Muscle of leg (tissue), 11 donors: ENCODE results near the gene GNB3. TPM values are rescaled to one million over a fixed set of nuclear protein-coding genes. Genes with fewer than 3 reads are reported as not detected.
A peak's percentile ranks its signal among the peaks of the same experiment; 100 is the strongest.

Experiments
- DNase-seq: peaks from one replicate; pipeline ENCODE4 v3.0.0; 2013
- H3K27ac ChIP-seq: one replicate; pipeline ENCODE4 v1.5.1; 2013; ENCODE audit warnings: mild to moderate bottlenecking, low read length, control low read depth
- H3K27me3 ChIP-seq: one replicate; pipeline ENCODE4 v1.6.1; 2013; ENCODE audit warnings: low read length; ENCODE audit not compliant: control insufficient read depth, insufficient read depth
- H3K36me3 ChIP-seq: one replicate; pipeline ENCODE4 v1.6.1; 2013; ENCODE audit warnings: low read length; ENCODE audit not compliant: control insufficient read depth, insufficient read depth
- H3K4me1 ChIP-seq: one replicate; pipeline ENCODE4 v1.6.1; 2013; ENCODE audit warnings: low read length; ENCODE audit not compliant: control insufficient read depth, insufficient read depth
- H3K4me3 ChIP-seq: one replicate; pipeline ENCODE4 v1.5.1; 2013; ENCODE audit warnings: low read length, control low read depth
- H3K9me3 ChIP-seq: replicated peaks from 2 replicates; pipeline ENCODE4 v1.6.1; 2013; ENCODE audit warnings: low read depth, low read length; ENCODE audit not compliant: control insufficient read depth
- WGBS: methylation state at CpG from one replicate; pipeline ENCODE4 v1.1.5; 2013; ENCODE audit warnings: missing lambda C conversion rate; ENCODE audit not compliant: insufficient coverage; 5-methylcytosine and 5-hydroxymethylcytosine counted together
- polyA plus RNA-seq, 8 donors: library from polyadenylated mRNA; unstranded; fragments of 120-200 nt; gene quantifications; one replicate each; pipeline versions ENCODE4 v1.2.1 to v1.2.3, GENCODE V29; 2013; ENCODE audit warnings: inconsistent platforms in 1 of 8, low replicate concordance in 1 of 8; ENCODE audit not compliant: insufficient read length in 8 of 8, insufficient read depth in 1 of 8
- total RNA-seq: library from RNA; stranded (reverse); fragments of 120-200 nt; gene quantifications from one replicate; pipeline ENCODE4 v1.2.4, GENCODE V29; 2013

GNB3 gene
- total and polyA plus RNA-seq, 9 donors: 4.7 to 41.7 (median 22.4) TPM

DNA sequence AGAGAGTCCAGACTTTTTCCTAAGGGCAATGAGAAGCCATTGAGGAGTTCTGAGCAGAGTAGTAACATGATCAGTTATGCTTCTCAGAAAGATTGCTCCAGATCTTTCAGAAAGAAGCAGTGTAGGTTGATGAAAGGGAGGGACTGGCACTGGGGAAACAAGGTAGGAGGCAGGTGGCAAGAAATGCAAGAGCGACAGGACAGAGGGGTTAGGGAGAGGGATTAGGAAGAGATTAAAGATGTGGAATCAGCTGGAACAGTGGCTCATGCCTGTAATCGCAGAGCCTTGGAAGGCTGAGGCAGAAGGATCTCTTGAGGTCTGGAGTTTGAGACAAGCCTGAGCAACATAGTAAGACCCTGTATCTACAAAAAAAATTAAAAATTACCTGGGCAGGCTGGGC, 7.0 kb downstream of the GNB3 start:
- WGBS: 100% methylated on average over 1 of the region's 2 CpGs
- H3K4me1 ChIP-seq: peaks cover 17% of the 10 kb centered on the region
- no peaks in the 10 kb centered on the region for H3K27me3 ChIP-seq
- no peak overlapping the region for H3K27ac ChIP-seq
- H3K9me3 ChIP-seq: no peaks in the 10 kb centered on the region
- H3K4me3 ChIP-seq: no peak overlapping the region
- H3K36me3 ChIP-seq: peaks cover 59% of the 10 kb centered on the region
- no peak for DNase-seq

DNA sequence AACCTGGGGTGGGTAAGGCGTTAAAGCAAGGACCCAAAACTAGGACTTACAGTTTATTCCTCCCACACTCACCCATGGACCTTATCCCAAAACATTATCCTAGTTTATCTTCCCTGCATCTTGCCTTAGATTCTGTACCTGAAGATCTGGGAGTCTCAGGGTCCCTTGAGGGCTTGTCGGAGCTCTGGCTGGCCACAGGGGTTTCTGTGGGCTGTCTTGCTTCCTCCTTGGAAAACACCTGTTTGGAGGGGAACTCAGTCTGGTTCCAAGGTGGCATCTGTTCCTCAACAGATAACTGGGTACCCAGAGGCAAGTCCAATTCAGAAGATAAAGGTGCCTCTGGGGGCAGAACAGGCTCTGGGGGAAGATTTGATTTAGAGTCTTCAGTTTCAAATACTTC, 8.7 kb downstream of the GNB3 start:
- no peaks in the 10 kb centered on the region for H3K9me3 ChIP-seq
- peaks cover 60% of the 10 kb centered on the region for H3K36me3 ChIP-seq
- no peak for DNase-seq
- no peak overlapping the region for H3K4me3 ChIP-seq
- no peaks in the 10 kb centered on the region for H3K27me3 ChIP-seq
- peaks cover 24% of the 10 kb centered on the region for H3K4me1 ChIP-seq
- WGBS: 57% methylated on average over 1 of the region's 2 CpGs
- no peak overlapping the region for H3K27ac ChIP-seq

GRCh38 chr12:6849976-6850560, 9.3 kb downstream of the GNB3 start:
- 55% methylated on average over 2 of the region's 10 CpGs for WGBS
- DNase-seq: no peak
- Histone ChIP-seq H3K27me3 (no peaks in the 10 kb centered on the region), H3K36me3 (peaks cover 58% of the 10 kb centered on the region), H3K4me3 (peak overlapping the region; percentile 49), H3K4me1 (peaks cover 24% of the 10 kb centered on the region), H3K9me3 (no peaks in the 10 kb centered on the region), H3K27ac (no peak overlapping the region)

DNA sequence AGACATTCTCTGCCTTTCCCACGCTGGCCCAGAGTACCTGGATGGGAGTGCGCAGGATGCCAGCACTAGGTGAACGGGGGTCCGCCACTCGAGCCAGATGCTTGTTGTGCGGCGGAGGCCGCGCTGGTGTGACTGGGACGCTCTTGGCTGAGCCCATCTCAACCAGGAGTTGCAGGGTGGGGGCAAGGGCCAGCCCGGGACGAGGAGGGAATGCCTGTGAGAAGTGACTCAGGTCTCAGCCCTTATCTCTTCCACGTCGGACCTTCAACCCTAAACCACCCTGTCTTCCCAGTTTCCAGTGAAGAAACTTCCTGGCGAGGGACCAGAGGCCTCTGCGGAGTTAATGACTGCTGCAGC, 10.0 kb downstream of the GNB3 start:
- peaks cover 59% of the 10 kb centered on the region for H3K36me3 ChIP-seq
- 19% methylated on average over 9 of the region's 16 CpGs for WGBS
- DNase-seq: no peak
- no peaks in the 10 kb centered on the region for H3K9me3 ChIP-seq
- H3K4me1 ChIP-seq: peaks cover 24% of the 10 kb centered on the region
- H3K4me3 ChIP-seq: peak overlapping the region; percentile 49
- H3K27ac ChIP-seq: peak overlapping the region; percentile 43
- H3K27me3 ChIP-seq: no peaks in the 10 kb centered on the region

DNA sequence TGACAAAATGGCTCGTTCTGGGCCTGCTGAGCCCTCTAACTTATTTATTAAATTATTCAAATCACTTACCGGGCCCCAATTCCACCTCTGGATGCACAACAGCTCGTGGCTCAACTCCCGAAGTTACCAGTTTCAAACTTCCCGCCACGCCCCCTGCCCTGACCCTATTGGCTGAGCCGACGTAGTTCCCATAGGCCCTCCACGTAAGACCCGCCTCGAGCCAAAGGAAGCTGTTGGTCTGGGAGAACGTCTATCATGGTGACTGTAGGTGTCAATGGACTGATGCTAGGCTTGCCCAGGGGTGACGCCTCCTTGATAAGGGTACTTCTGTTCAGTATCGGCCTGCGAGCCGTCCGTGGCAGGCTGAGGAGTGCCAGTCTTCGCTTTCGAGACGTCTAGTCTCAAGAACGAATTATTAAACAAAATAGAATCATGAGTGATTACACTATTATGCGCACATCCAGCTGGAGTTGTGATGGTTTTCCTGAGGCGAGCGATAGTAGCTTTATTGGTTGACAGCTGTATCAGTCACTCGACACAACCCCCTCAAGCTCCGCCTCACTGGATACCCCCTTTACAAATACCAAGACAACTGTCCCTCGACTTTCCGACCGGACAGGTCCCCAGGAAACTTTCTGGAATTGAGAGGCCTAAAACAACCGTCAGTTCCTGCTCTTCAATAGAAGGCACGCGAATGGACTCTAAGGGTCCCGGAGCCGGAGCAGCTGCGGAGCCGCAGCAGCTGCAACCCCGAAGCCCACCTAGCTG, 10.6 kb downstream of the GNB3 start, which contains the start of gene CDCA3:
TSS of gene CDCA3 (minus strand) at position 134 of the 768 bp plus-strand sequence. CDS start 334 bp downstream, outside the sequence.
- DNase-seq: peak; percentile 99
- peak within 1 kb of the TSS; percentile 99 for H3K27ac ChIP-seq
- peak within 1 kb of the TSS; percentile 80 for H3K4me3 ChIP-seq
- 0% methylated on average over 27 of the region's 37 CpGs for WGBS
- H3K27me3 ChIP-seq: no peaks in the 10 kb centered on the region
- H3K9me3 ChIP-seq: no peaks in the 10 kb centered on the region
- H3K4me1 ChIP-seq: peaks cover 24% of the 10 kb centered on the region
- peaks cover 59% of the 10 kb centered on the region for H3K36me3 ChIP-seq

DNA sequence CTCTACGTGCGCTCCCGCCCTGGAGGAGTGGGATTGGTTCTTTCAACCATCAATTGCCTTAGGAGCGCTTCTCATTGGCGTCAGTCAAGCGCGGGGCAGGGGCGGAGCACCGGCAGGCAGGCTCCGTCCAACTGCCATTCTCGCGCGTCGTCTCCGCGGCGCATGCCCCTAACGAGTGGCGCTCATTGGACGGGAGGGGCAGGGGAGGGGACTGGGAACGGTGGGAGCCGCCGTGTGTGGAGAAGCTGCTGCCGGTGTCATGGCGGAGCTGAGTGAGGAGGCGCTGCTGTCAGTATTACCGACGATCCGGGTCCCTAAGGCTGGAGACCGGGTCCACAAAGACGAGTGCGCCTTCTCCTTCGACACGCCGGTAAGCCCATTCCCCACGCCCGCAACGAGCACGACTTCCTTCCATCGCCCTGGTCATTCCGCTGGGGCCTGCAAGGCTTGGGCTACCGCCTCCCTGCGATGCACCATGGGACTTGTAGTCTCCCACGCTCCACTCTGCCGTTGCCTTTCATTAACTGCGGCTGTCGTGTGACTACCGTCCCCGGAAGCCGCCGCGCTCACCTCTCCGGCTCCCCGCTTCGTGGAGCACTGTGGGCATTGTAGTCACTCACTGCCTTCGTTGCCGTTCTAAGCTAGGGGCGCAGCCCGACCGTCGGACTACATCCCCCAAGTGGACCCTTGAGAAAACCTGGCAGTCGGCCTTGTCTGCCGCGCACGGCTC, 11.4 kb downstream of the GNB3 start, which contains the start of gene USP5:
TSS of gene USP5 (plus strand) at position 230 of the 730 bp plus-strand sequence. CDS start at position 260, 30 bp downstream.
- no peaks in the 10 kb centered on the region for H3K9me3 ChIP-seq
- peaks cover 59% of the 10 kb centered on the region for H3K36me3 ChIP-seq
- peak within 1 kb of the TSS; percentile 99 for H3K27ac ChIP-seq
- H3K4me3 ChIP-seq: peak within 1 kb of the TSS; percentile 80
- DNase-seq: peak; percentile 100
- peaks cover 24% of the 10 kb centered on the region for H3K4me1 ChIP-seq
- no peaks in the 10 kb centered on the region for H3K27me3 ChIP-seq
- under 1% methylated on average over 63 of the region's 65 CpGs for WGBS

GRCh38 chr12:6852651-6853354, 12.1 kb downstream of the GNB3 start:
- no peaks in the 10 kb centered on the region for H3K27me3 ChIP-seq
- under 1% methylated on average over 11 of the region's 18 CpGs for WGBS
- H3K36me3 ChIP-seq: peaks cover 60% of the 10 kb centered on the region
- H3K9me3 ChIP-seq: no peaks in the 10 kb centered on the region
- H3K4me1 ChIP-seq: peaks cover 24% of the 10 kb centered on the region
- DNase-seq: peak; percentile 65
- H3K4me3 ChIP-seq: peak overlapping the region; percentile 80
- peak overlapping the region; percentile 72 for H3K27ac ChIP-seq

- no CpG with 5 or more reads among the region's 1 CpG for WGBS
- Histone ChIP-seq H3K9me3 (no peaks in the 10 kb centered on the region), H3K27ac (peak overlapping the region; percentile 72), H3K36me3 (peaks cover 62% of the 10 kb centered on the region), H3K27me3 (no peaks in the 10 kb centered on the region), H3K4me3 (no peak overlapping the region), H3K4me1 (peaks cover 28% of the 10 kb centered on the region)
- DNase-seq: no peak
Observed at GRCh38 chr12:6853626-6854025, 12.9 kb downstream of the GNB3 start.

GRCh38 chr12:6854036-6854435, 13.3 kb downstream of the GNB3 start:
- H3K9me3 ChIP-seq: no peaks in the 10 kb centered on the region
- peaks cover 30% of the 10 kb centered on the region for H3K4me1 ChIP-seq
- H3K36me3 ChIP-seq: peaks cover 62% of the 10 kb centered on the region
- 76% methylated on average over 5 of the region's 6 CpGs for WGBS
- no peaks in the 10 kb centered on the region for H3K27me3 ChIP-seq
- no peak overlapping the region for H3K27ac ChIP-seq
- H3K4me3 ChIP-seq: no peak overlapping the region
- no peak for DNase-seq
